Measurements from ENCODE around the gene PIN4. TPM values are rescaled to one million over a fixed set of nuclear protein-coding genes. Genes with fewer than 3 reads are reported as not detected.

Gene PIN4
- 9.1 and 12.0 TPM in 2 replicates for total RNA-seq (ENCODE audit: low replicate concordance)

GRCh38 chrX:72181178-72182125, at the start of gene PIN4:
Gene PIN4, plus strand, starts transcription at chrX:72181757. Its CDS starts 29 bp downstream, at chrX:72181786.

GRCh38 chrX:72238721-72239475, 57.3 kb downstream of the PIN4 start, which contains the start of gene ERCC6L:
Gene ERCC6L, minus strand, starts transcription at chrX:72239027. Its CDS starts 116 bp downstream, at chrX:72238911.

Other genes starting within 250 kb of the PIN4 start
- gene RTL5, start 49.8 kb upstream of the PIN4 start, total RNA-seq (ENCODE audit: low replicate concordance), result 0.83 and 3.3 TPM in 2 replicates
- gene ERCC6L, start 57.3 kb downstream of the PIN4 start, total RNA-seq (ENCODE audit: low replicate concordance), result 0.83 TPM in 1 of 2 replicates, not detected in the other
- 784 and 1,407 TPM in 2 replicates for gene RPS4X, start 95.5 kb downstream of the PIN4 start, total RNA-seq (ENCODE audit: low replicate concordance)
- 0.23 TPM in 1 of 2 replicates, not detected in the other for gene CITED1, start 124.2 kb downstream of the PIN4 start, total RNA-seq (ENCODE audit: low replicate concordance)

Measured in smooth muscle cell of the coronary artery (primary cell).